ENCODE measurements around the gene ADARB1.

ADARB1 gene

GRCh38 chr21:45096217-45096616 is 21.8 kb downstream of the ADARB1 start:
- H3K27ac ChIP-seq, result no peak overlapping the region
- TF ChIP-seq CTCF (conservative IDR thresholded peaks at IDR 0.05), result no peak
- no peak for TF ChIP-seq ZFX (IDR thresholded peaks at IDR 0.05)

- TF ChIP-seq CTCF (conservative IDR thresholded peaks at IDR 0.05), result no peak
- no peak for TF ChIP-seq ZFX (IDR thresholded peaks at IDR 0.05)
- no peak overlapping the region for H3K27ac ChIP-seq
Measured at GRCh38 chr21:45097827-45098387, 23.5 kb downstream of the ADARB1 start.

- no peak for TF ChIP-seq ZFX (IDR thresholded peaks at IDR 0.05)
- peak; percentile 49 for TF ChIP-seq CTCF (conservative IDR thresholded peaks at IDR 0.05)
- no peak overlapping the region for H3K27ac ChIP-seq
Measured at GRCh38 chr21:45098867-45099266, 24.5 kb downstream of the ADARB1 start.

- TF ChIP-seq ZFX (IDR thresholded peaks at IDR 0.05), result no peak
- no peak overlapping the region for H3K27ac ChIP-seq
Measured at GRCh38 chr21:45099571-45099970, 25.2 kb downstream of the ADARB1 start.

- H3K27ac ChIP-seq, result no peak overlapping the region; the same call in 1 of the 2 replicates
Measured at GRCh38 chr21:45100866-45101265, 26.5 kb downstream of the ADARB1 start.

GRCh38 chr21:45102391-45102932 is 28.1 kb downstream of the ADARB1 start:
- peak; percentile 64 for TF ChIP-seq CTCF (conservative IDR thresholded peaks at IDR 0.05)
- no peak for TF ChIP-seq ZFX (IDR thresholded peaks at IDR 0.05)
- peak overlapping the region; percentile 57 for H3K27ac ChIP-seq

More at GRCh38 chr21:45100866-45101265, 26.5 kb downstream of the ADARB1 start:
- no peak for TF ChIP-seq CTCF (conservative IDR thresholded peaks at IDR 0.05)
- TF ChIP-seq ZFX (IDR thresholded peaks at IDR 0.05), result no peak

- TF ChIP-seq CTCF (conservative IDR thresholded peaks at IDR 0.05) (no peak), ZFX (IDR thresholded peaks at IDR 0.05) (no peak)
Measured at GRCh38 chr21:45103971-45104520, 29.7 kb downstream of the ADARB1 start.

GRCh38 chr21:45104560-45104959 is 30.2 kb downstream of the ADARB1 start:
- no peak for TF ChIP-seq ZFX (IDR thresholded peaks at IDR 0.05)
- TF ChIP-seq CTCF (conservative IDR thresholded peaks at IDR 0.05), result no peak
- peak overlapping the region; percentile 85 for H3K27ac ChIP-seq

More at GRCh38 chr21:45103971-45104520, 29.7 kb downstream of the ADARB1 start:
- peak overlapping the region; percentile 85 for H3K27ac ChIP-seq

All from C4-2B (cell line).